ENCODE measurements around the gene CA10. TPM values are rescaled to one million over a fixed set of nuclear protein-coding genes. Genes with fewer than 3 reads are reported as not detected.

Gene CA10
- total RNA-seq, 1 donor from 2014 or later = 0.20 TPM

GRCh38 chr17:51909971-51910370 is 248.5 kb downstream of the CA10 start:
- H3K36me3 Mint-ChIP-seq = no peaks in the 10 kb centered on the region
- H3K9me3 Mint-ChIP-seq = no peaks in the 10 kb centered on the region
- H3K27me3 Mint-ChIP-seq (ENCODE audit: low read depth) = peaks cover 15% of the 10 kb centered on the region
- H3K27ac Mint-ChIP-seq = no peak overlapping the region
- TF ChIP-seq CTCF (IDR thresholded peaks at IDR 0.05; ENCODE audit: unreplicated experiment) = no peak
- no peaks in the 10 kb centered on the region for H3K4me1 Mint-ChIP-seq
- no peak for DNase-seq (ENCODE audit: low spot score in 2 of 2, unreplicated experiment in 2 of 2)
- H3K4me3 Mint-ChIP-seq = no peak overlapping the region

- TF ChIP-seq CTCF (IDR thresholded peaks at IDR 0.05; ENCODE audit: unreplicated experiment) = no peak
Measured at GRCh38 chr17:51908841-51909537, 249.5 kb downstream of the CA10 start.

GRCh38 chr17:51907041-51907440 is 251.5 kb downstream of the CA10 start:
- Mint-ChIP-seq H3K4me1 (no peaks in the 10 kb centered on the region), H3K36me3 (no peaks in the 10 kb centered on the region), H3K4me3 (no peak overlapping the region), H3K27ac (no peak overlapping the region), H3K9me3 (no peaks in the 10 kb centered on the region), H3K27me3 (ENCODE audit: low read depth) (peaks cover 10% of the 10 kb centered on the region)
- DNase-seq (ENCODE audit: low spot score in 2 of 2, unreplicated experiment in 2 of 2) = no peak
- TF ChIP-seq CTCF (IDR thresholded peaks at IDR 0.05; ENCODE audit: unreplicated experiment) = no peak

More at GRCh38 chr17:51908841-51909537, 249.5 kb downstream of the CA10 start:
- no peaks in the 10 kb centered on the region for H3K4me1 Mint-ChIP-seq
- no peak overlapping the region for H3K4me3 Mint-ChIP-seq
- H3K27ac Mint-ChIP-seq = no peak overlapping the region
- no peak for DNase-seq (ENCODE audit: low spot score in 2 of 2, unreplicated experiment in 2 of 2)
- no peaks in the 10 kb centered on the region for H3K9me3 Mint-ChIP-seq
- peaks cover 15% of the 10 kb centered on the region for H3K27me3 Mint-ChIP-seq (ENCODE audit: low read depth)
- no peaks in the 10 kb centered on the region for H3K36me3 Mint-ChIP-seq

GRCh38 chr17:51904379-51904778 is 254.1 kb downstream of the CA10 start:
- DNase-seq (ENCODE audit: low spot score in 2 of 2, unreplicated experiment in 2 of 2) = no peak
- no peak for TF ChIP-seq CTCF (IDR thresholded peaks at IDR 0.05; ENCODE audit: unreplicated experiment)
- Mint-ChIP-seq H3K27ac (no peak overlapping the region), H3K4me1 (no peaks in the 10 kb centered on the region), H3K9me3 (no peaks in the 10 kb centered on the region), H3K27me3 (ENCODE audit: low read depth) (peaks cover 17% of the 10 kb centered on the region), H3K36me3 (no peaks in the 10 kb centered on the region), H3K4me3 (no peak overlapping the region)

- H3K36me3 Mint-ChIP-seq = no peaks in the 10 kb centered on the region
- H3K4me1 Mint-ChIP-seq = no peaks in the 10 kb centered on the region
- H3K4me3 Mint-ChIP-seq = no peak overlapping the region
- peaks cover 6% of the 10 kb centered on the region for H3K9me3 Mint-ChIP-seq
- no peak for TF ChIP-seq CTCF (IDR thresholded peaks at IDR 0.05; ENCODE audit: unreplicated experiment)
- H3K27ac Mint-ChIP-seq = no peak overlapping the region
- peaks cover 32% of the 10 kb centered on the region for H3K27me3 Mint-ChIP-seq (ENCODE audit: low read depth)
- DNase-seq (ENCODE audit: low spot score in 2 of 2, unreplicated experiment in 2 of 2) = no peak
Measured at GRCh38 chr17:51901242-51901641, 257.3 kb downstream of the CA10 start.

All from mesothelial cell of epicardium (in vitro differentiated cells).